Raji (cell line): ENCODE results near the gene TNFAIP3.

Experiments used
- POLR2A ChIP-seq: IDR thresholded peaks from 2 replicates; pipeline ENCODE4 v1.6.1; 2011; ENCODE audit warnings: low read depth, low read length, control low read depth; ENCODE audit not compliant: insufficient read depth

The TNFAIP3 gene

DNA sequence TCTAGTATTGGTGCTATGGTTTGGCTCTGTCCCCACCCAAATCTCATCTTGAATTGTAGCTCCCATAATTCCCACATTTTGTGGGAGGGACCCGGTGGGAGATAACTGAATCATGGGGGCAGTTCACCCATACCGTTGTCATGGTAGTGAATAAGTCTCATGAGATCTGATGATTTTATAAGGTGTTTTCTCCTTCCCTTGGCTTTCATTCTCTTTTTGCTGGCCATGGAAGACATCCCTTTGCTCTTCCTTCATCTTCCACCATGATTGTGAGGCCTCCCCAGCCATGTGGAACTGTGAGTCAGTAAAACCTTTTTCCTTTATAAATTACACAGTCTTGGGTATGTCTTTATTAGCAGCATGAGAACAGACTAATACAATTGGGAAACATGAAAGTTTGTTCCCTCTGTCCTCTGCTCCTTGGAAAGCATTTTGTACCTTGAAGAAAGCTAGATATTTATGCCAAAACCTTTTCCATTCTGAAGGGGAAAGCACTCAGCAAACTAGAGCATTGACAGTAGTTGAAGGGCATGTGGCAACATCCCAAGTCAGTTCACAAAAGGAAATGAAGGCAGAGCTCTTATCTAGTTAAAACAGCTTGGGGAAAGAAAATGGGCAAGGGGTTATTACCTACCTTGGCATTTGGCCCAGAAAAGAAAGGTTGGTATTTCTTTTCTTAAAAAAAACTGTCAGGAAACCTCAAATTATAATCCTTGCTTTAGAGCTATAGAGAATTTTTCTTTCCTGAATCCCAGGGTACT is 10.7 kb upstream of the TNFAIP3 start:
- no peak for TF ChIP-seq POLR2A

DNA sequence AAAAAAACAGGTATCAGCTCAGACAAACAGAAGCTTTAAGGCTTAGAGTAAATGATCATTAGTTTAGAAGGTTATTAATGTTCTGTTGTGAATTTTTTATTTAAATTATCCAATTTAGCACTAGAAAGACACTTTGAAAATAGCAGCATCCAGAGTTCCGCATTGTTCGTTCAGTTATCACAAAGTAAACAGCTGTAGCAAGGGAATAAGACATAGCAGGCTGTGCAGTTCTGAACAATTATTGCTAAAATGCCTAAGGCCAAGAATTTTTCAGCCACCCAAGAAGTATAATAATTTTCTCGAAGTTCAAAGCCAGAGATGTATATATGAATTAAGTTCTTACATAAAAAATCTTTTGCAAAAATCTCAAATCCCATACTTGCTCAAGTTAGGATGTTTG is 8.0 kb upstream of the TNFAIP3 start:
- no peak for TF ChIP-seq POLR2A

DNA sequence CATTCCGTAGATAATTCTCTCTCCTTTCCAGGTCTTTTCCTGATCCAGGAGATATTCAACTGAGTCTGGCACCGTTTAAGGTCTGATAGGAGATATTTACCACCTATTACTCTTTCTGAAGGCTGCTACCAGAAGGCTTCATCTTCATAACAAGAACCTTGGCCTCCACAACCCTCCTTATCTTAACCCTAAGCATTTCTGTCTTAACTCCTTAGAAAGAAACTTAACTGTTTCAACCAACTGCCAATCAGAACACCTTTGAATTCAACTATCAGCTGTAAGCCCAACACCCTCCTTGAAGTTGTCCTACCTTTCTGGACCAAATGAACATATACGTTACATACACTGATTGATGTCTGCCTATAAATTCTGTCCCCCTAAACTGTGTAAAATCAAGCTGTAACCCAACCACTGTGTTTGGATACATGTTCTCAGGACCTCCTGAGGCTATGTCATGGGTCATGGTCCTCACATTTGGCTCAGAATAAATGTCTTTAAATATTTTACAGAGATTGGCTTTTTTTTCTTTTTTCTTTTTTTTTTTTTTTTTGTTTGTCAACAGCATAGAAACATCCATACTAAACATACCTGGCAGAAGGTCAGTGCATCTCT is 6.6 kb upstream of the TNFAIP3 start:
- no peak for TF ChIP-seq POLR2A

DNA sequence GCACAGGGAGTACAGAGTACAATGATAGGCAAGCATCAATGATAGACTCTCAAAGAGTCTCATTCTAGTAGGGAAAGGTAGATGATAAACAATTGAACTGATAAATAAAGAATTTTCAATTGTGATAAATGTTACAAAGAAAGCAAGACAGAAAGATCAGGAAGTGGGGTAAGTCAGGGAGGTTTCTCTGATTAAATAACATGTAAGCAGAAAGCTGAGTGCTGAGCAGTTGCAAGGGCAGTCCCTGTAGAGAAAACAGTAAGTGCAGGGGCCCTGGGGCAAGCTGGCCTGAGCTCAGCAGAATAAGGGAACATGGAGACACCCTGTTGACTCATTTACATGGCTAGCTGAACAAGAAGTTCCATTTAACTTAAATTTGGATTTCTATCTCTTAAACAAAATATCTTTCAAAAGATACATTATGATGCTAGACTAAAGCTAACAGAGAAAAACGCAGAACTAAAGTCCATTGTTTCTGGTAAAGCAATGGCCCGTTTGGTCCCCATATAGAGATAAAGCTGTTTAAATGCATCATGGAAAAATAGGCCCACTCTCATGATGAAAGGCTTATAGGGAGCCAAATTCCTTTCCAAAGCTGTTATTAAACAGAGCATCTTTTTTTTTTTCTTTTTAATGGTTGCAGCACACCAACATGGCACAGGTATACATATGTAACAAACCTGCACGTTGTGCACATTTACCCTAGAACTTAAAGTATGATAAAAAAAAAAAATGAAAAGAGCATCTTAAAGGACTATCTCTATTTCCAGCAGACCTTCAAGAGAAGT is 5.3 kb upstream of the TNFAIP3 start:
- TF ChIP-seq POLR2A, result no peak

DNA sequence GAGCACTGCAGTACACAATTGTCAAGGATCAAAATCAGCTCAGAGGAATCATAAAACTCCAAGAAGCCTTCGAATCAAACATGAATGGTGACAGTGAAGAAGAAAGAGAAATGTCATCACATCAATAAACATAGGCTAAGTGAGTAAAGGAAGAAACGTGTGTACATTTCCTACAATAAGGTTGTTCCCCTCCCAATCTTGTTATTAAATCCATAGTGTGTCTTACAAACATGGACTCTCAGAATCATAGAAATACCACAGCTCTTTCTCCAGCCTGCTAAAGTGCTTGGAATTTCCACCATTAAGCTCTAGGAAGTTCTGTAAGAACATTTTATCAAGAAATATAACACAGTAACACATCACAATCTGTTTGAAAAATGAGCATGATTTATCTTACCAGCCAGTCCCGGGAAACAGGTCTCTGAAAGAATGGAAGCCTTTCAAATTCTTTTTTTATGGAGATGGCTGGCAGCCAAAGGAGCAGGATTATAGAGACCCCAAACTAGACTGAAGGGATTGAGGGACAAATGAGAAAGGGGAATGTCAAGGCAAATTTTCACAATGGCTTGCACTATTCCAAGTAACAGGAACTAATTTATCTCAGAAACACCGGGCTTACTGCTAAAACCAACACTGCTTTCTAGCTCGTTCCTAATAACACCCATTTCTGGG is 4.5 kb upstream of the TNFAIP3 start:
- no peak for TF ChIP-seq POLR2A

DNA sequence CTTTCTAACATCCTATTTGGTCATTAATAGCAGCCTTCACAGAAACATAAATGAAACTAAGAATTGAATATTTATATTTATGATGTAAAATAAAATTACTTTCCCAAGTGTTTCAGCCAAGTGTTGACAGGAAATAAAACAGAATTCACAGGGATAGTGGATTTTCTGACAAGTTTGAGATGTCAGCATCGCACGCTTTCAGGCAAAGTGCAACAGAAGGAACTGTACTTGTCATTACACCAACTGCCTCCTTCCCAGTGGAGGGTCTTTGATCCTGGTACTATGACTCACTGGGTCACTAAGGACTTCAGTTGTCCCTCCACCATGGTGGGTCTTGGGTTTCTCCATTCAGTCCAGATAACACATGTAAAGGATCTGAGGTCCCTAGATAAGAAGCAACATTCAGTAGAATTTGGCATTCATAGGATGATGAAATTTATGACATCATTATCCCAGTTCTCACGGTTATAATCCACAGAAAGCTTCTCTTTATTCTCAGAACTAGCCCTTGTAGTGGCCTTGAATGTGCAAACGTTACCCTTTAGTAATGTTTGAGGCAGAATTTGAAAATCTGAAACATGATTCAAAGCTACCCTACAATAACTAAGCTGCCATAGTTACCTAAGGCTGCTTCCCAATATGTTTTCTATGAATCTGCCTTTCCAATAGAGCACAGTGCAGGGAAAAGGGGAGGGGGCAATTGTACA is 3.8 kb upstream of the TNFAIP3 start:
- no peak for TF ChIP-seq POLR2A

DNA sequence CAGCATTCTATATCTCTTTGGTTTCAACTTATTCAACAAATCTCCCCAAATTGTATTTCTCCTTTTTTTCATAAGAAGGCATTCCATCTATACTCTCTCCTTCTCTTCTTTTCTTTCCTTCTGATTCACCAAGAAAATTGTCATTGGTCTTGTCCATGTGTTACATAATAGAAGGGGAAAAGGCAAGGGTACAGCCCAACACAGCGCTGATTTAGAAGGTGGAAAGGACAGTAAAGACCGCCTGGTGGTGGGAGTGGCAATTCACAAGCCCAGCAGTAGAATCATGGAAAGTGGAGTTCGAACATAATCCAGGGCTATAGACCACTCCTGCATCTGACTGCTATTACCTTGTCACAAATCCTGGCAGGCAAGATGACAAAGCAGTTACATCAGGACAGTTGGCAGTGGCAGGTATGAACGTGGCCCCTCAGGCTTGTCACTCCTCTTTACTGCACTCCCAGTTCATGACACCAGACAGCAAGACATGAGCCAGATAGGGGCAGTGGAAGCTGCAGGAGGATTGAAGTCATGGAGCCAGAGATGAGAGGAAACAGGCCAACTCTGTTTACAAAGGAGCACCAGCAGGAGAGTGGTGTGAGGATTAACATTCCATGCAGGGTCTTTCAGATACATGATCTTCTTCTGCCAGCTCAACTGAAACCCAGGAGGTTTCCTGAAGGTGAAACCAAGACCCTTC is 2.1 kb upstream of the TNFAIP3 start:
- TF ChIP-seq POLR2A, result no peak

DNA sequence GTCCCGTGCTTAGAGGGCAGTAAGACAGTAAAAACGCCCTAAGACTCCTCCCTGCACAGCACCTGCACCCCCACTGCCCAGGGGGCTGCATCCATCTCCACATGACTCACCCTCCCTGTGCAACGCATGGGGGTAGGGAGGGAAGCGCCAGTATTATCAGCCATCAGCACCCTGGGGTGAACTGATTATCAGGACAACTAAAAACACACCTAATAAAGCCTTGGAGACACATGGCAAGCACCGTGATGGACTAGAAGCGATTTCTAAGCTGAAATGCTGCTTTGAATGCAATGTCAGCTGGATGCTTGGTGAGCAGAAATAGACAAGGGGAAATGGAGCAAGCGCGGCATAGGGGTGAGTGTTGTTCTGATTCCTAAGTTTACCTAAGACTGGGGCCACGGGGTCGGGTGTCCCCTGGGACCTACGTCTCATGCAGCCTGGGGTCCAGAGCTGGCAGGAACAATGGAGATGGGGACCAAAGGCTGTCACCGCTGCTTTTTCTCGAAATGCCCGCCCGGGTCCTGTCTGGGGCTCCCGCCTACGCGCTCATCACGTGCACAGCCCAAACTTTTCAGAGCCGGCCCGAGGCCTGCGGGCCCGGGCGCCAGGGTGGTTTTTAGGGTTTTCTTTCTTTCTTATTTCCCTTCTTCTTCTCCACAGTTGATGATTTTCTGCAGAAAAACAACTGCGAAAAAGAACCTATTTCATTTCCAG is 702 bp upstream of the TNFAIP3 start:
- peak; percentile 6; the same call in 1 of the 2 replicates for TF ChIP-seq POLR2A

DNA sequence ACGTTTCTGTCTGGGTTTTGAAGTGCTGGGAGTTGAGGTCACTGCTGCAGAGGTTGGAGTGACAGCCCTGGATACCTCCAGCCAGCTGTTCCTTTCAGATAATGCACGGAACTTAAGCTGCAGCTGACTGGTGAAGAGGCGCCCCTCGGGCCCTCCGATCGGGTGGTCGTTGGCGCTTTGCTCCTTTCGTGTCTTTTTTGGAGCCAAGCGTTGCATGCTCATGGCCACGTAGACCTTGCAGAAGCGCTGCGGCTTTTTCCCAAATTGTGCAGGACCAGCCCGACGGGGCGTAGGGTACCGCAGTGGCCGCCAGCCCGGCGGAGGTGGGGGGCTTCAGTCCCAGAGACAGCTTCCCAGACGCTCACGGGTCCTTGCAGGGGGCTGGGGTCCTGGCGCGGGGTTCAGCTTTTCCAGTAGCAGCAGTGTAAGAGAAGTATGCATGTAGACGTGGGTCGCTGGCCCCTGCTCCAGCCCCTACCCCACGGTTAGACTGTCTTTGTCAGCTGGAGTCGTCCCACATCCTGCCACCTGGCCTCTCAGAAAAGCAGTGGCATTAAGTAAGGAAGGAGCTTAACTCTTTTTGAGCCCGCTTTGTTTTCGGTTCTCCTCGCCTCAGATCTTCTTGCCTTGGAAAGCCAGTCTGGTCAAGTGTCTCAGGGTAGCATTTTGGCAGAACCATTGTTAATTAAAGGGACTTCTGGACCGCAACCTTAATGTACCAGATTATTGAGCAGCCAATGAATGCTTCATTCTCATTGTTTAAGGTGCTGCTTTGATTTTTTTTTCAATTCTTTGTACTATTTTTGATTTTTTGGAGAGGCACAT is 838 bp downstream of the TNFAIP3 start:
- 0 out of 2 replicates have a peak, but pooled peaks have one; percentile 40 for TF ChIP-seq POLR2A

DNA sequence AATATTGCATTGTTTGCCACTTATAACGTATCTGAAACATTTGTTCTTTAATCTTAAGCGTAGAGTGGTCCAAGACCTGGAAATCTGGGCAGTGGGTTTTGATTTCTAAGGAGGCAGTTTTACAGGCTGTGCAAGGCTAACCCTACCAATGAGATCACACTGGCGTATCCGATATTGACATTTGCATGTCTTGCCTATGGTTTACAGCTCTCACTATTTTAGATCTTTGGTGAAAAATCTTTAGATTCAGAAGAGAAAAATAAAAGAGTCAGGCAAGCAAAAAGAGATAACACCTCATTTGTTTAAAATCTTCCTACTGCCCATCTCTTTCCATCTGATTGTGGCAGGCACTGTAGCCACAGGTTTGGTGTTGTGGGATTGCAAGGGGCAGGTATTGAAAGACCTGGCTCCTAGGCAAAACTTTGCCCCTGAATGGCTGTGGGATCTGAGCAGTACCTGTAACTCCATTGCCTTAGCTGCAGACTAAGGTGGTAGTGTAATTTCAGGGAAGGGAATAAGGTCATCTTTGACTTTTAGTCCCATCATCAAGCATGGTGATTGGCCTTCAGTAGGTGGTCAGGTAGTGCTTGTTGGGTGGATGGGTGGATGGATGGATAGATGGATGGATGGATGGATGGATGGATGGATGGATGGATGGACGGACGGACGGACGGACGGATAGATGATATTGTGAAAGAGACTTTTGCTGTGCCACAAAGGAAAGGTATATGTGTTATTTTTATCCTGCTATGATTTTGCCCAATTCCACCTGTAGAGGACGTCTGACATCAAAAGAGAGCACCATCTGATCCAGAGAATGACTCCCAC is 1.9 kb downstream of the TNFAIP3 start:
- no peak for TF ChIP-seq POLR2A

DNA sequence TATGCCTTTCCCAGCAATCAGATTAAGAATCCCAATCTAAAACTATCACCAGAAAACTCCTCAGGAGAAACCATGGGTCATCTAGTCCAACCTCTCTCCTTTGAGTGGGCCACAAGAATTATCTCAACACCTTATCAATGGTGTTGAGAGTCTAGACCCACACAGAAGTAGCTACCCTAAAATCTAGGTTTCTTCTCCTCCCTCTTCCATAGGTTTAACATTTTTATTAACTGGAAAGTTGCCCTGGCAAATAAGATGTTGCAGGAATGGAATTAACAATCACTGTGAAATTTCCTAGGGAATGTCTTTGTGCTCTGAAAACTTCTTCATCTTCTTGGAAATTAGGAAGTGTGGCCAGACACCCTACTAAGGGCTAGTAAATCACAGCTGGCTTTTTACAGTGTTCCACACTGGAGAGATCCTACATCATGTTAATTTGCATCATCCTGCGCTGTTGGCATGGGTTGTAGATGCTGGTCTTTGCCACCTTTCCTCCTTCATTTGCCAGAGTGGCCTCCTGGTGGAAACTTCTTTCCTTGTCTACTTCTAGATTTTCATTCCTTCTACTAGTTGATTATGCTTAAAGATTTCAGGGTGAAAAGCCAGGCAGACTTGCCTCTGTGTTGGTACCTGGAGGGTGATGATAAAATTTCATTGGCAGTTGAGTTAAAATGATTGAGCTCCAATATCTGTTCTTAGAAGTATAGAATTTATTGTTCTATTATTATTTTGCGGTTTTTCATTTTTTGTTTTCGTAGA is 2.7 kb downstream of the TNFAIP3 start:
- TF ChIP-seq POLR2A, result no peak
